Thyroid gland (tissue), 4 donors: ENCODE data around the gene SIRT2. TPM values are rescaled to one million over a fixed set of nuclear protein-coding genes. Genes with fewer than 3 reads are reported as not detected.

Source experiments
- DNase-seq, 2 donors: peaks; one replicate each; pipeline ENCODE4 v3.0.0-alpha.2; 2019
- H3K27ac ChIP-seq, 3 donors: fragments of 200-600 bp; sonication (generic); 1 replicate in 2 of 3; 2 replicates in 1 of 3; pipeline ENCODE4 v1.5.1; 2016 to 2019; ENCODE audit warnings: mild to moderate bottlenecking in 1 of 3, moderate library complexity in 1 of 3
- H3K27me3 ChIP-seq: fragments of 200-600 bp; sonication (generic); one replicate; pipeline ENCODE4 v1.5.1; 2019
- H3K36me3 ChIP-seq, 2 donors: fragments of 200-600 bp; sonication (generic); one replicate each; pipeline ENCODE4 v1.5.1; 2016 to 2019
- H3K4me1 ChIP-seq, 2 donors: fragments of 200-600 bp; sonication (generic); one replicate each; pipeline ENCODE4 v1.5.1; 2017 to 2019
- H3K4me3 ChIP-seq, 3 donors: fragments of 200-600 bp; sonication (generic); replicated peaks in 1 of 3; 1 replicate in 2 of 3; 2 replicates in 1 of 3; pipeline ENCODE4 v1.5.1; 2016; ENCODE audit warnings: mild to moderate bottlenecking in 1 of 3
- H3K9me3 ChIP-seq: fragments of 200-600 bp; sonication (generic); one replicate; pipeline ENCODE4 v1.5.1; 2017
- CTCF ChIP-seq, 6 experiments: fragments of 200-600 bp in 3 of 6; fragments of 450-650 bp in 3 of 6; sonication (generic) in 3 of 6; IDR thresholded peaks; one replicate each; pipeline ENCODE4 v1.5.1; 2016 to 2019; ENCODE audit warnings: antibody characterized with exemption in 6 of 6, mild to moderate bottlenecking in 2 of 6, inconsistent platforms in 1 of 6, moderate library complexity in 1 of 6
- POLR2A ChIP-seq, 2 donors: fragments of 450-650 bp; IDR thresholded peaks; one replicate each; pipeline ENCODE4 v1.6.1; 2017; ENCODE audit warnings: antibody characterized with exemption in 2 of 2, mild to moderate bottlenecking in 2 of 2, moderate library complexity in 1 of 2
- WGBS, 2 donors: methylation state at CpG; one replicate each; pipeline ENCODE4 v1.1.5; 2017; 5-methylcytosine and 5-hydroxymethylcytosine counted together
- intact Hi-C: fragments of 100-400 bp; cut with DNase I; formaldehyde crosslinking; loops from one replicate; pipeline ENCODE4 v1.15.1; 2023
- total RNA-seq, 4 donors: library from RNA; depleted of rRNA; stranded (reverse); fragments of >200 nt; gene quantifications; one replicate each; pipeline ENCODE4 v1.2.3, GENCODE V29; 2016

SIRT2 gene
- total RNA-seq, 4 donors from 2014 or later, result 69.6 to 107 (median 90.7) TPM

DNA sequence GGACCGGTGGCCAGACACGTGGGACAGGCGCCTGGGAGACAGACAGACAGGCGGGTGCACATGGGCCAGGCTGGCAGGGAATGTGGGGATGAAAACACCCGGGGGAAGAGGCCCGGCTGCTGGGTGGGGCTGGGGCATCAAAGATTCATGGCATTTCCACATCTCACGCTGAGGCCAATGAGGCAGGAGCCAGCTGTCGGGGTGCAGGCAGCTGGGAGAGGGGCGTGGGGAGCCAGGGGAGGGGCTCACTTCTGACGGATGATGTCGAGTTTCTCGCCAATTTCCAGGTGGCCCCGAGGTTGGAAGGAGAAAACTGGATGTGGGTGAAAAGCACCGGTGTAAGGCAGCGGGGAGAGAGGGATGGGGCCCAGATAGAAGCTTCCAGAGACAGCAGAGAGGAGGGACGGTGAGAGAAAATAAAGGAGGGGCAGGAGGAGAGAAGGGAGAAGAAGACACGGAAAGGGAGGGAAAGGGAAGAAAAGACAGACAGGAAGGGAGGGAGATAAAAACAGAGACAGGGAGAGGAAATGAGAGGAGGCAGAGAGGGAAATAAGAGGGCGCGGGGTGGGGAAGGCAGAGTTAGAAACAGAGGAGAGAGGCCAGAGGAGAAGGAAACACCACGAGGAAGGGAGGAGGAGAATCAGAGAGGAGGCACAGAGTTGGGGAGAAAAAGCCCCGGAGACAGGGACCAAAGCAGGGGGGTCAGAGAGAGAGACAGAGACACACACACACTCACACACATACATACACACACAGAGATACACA lies 20.6 kb upstream of the SIRT2 start:
- no peak overlapping the region for H3K4me3 ChIP-seq
- H3K27ac ChIP-seq, result no peak overlapping the region
- TF ChIP-seq POLR2A (IDR thresholded peaks at IDR 0.05) (no peak), CTCF (IDR thresholded peaks at IDR 0.05) (no peak)
- no peaks in the 10 kb centered on the region for H3K27me3 ChIP-seq
- no peaks in the 10 kb centered on the region for H3K4me1 ChIP-seq
- no peak for DNase-seq
- H3K36me3 ChIP-seq, result peaks cover 6 to 16% of the 10 kb centered on the region in 2 donors
- WGBS, 2 donors, result 63 to 70% methylated on average over 17 to 21 of the region's 21 CpGs
- H3K9me3 ChIP-seq, result no peaks in the 10 kb centered on the region
- intact Hi-C loops, result loop anchor here (10.0 kb wide), 2 partner anchors 285 to 515 kb away; partner anchors contain the start of gene FAM98C

GRCh38 chr19:38918526-38918925 lies 19.1 kb upstream of the SIRT2 start:
- Histone ChIP-seq H3K4me3 (no peak overlapping the region), H3K27ac (no peak overlapping the region), H3K9me3 (no peaks in the 10 kb centered on the region), H3K36me3 (peaks cover 6% of the 10 kb centered on the region in 2 donors), H3K4me1 (no peaks in the 10 kb centered on the region), H3K27me3 (no peaks in the 10 kb centered on the region)
- no peak for TF ChIP-seq CTCF (IDR thresholded peaks at IDR 0.05)
- TF ChIP-seq POLR2A (IDR thresholded peaks at IDR 0.05), result no peak
- 88 to 93% methylated on average over 6 to 10 of the region's 10 CpGs for WGBS, 2 donors
- no peak for DNase-seq
- intact Hi-C loops, result no loop called here

- no peaks in the 10 kb centered on the region for H3K4me1 ChIP-seq
- H3K27ac ChIP-seq, result no peak overlapping the region
- H3K4me3 ChIP-seq, result no peak overlapping the region
- DNase-seq, result no peak
- H3K36me3 ChIP-seq, result peaks cover 6% of the 10 kb centered on the region in 2 donors
- H3K9me3 ChIP-seq, result no peaks in the 10 kb centered on the region
- intact Hi-C loops, result no loop called here
- 84 to 90% methylated on average over 10 to 13 of the region's 13 CpGs for WGBS, 2 donors
- H3K27me3 ChIP-seq, result no peaks in the 10 kb centered on the region
- TF ChIP-seq POLR2A (IDR thresholded peaks at IDR 0.05) (no peak), CTCF (IDR thresholded peaks at IDR 0.05) (no peak)
Measured at GRCh38 chr19:38917921-38918491, 18.6 kb upstream of the SIRT2 start.

GRCh38 chr19:38917516-38917915 lies 18.1 kb upstream of the SIRT2 start:
- no peaks in the 10 kb centered on the region for H3K4me1 ChIP-seq
- intact Hi-C loops, result no loop called here
- no peaks in the 10 kb centered on the region for H3K27me3 ChIP-seq
- no peak overlapping the region for H3K4me3 ChIP-seq
- TF ChIP-seq POLR2A (IDR thresholded peaks at IDR 0.05), result no peak
- no peak for TF ChIP-seq CTCF (IDR thresholded peaks at IDR 0.05)
- no peak for DNase-seq
- peaks cover 6% of the 10 kb centered on the region in 2 donors for H3K36me3 ChIP-seq
- no peak overlapping the region for H3K27ac ChIP-seq
- no peaks in the 10 kb centered on the region for H3K9me3 ChIP-seq
- 83 to 86% methylated on average over 8 to 9 of the region's 9 CpGs for WGBS, 2 donors
